NK-92 (cell line): ENCODE data around the gene CBS.
"Not testable (repeated sequence)": the region's sequence is repeated elsewhere in the genome, so short reads cannot be mapped to it uniquely, and the experiment has no call there.

Experiments used
- DNase-seq: peaks from one replicate; lab custom pipeline; 2025; ENCODE audit not compliant: unreplicated experiment; lab: John Stamatoyannopoulos, UW

The CBS gene

GRCh38 chr21:43075170-43076022 lies at the start of gene CBS:
CBS (minus strand) TSS chr21:43075835; CDS start chr21:43072193, 3,642 bp downstream.
- DNase-seq, result not testable (repeated sequence)

GRCh38 chr21:43115956-43116355 lies 40.3 kb upstream of the CBS start:
- not testable (repeated sequence) for DNase-seq

DNA sequence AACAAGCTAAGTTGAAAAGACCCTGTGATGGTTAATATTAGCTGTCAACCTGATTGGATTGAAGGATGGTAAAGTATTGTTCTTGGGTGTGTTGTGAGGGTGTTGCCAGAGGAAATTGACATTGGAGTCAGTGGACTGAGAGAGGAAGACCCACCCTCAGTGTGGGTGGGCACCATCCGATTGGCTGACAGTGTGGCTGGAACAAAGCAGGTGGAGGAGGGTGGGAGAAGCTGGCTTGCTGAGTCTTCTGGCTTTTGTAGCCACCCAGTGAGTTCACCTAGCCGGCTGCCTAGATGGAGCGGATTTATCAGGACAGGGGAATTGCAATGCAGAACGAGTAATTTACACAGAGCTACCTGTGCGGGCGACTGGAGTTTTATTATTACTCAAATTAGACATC lies 38.8 kb upstream of the CBS start:
- not testable (repeated sequence) for DNase-seq

DNA sequence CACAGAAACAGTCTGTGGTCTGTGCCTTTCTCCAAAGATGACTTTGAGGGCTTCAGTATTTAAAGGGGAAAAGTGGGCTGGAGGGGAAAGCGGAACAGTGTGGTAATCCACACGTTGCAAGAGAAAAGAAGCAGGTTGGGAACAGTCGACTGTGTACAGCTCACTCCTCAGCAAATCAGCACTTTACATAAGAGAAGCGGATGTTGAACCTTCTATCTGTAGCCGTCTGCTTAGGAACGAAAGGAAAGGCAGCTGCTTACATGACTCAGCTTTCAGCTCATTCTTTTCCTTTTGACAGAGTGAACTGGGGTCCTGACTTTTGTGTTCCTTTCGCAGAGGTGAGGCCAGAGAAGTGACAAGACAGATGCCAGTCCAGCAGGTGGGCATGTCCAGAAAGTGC lies 33.4 kb upstream of the CBS start:
- not testable (repeated sequence) for DNase-seq

GRCh38 chr21:43108177-43108576 lies 32.5 kb upstream of the CBS start:
- DNase-seq, result not testable (repeated sequence)

DNA sequence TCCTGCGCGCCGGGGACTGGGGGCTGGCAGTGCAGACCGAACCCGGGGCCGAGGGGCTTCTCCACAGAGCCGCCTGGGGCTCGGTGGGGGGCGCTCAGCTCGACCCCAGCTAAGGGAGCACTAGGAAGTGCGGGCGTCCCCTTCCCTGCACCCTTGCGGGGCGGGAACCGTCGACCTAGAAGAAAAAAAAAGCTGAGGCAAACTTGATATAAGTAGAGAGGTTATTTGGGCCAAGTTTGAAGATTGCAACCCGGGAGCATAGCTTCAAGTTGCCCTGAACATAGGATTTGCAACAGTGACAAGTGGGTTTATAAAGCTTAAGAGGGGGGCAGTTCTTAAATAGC lies 32.1 kb upstream of the CBS start:
- not testable (repeated sequence) for DNase-seq

DNA sequence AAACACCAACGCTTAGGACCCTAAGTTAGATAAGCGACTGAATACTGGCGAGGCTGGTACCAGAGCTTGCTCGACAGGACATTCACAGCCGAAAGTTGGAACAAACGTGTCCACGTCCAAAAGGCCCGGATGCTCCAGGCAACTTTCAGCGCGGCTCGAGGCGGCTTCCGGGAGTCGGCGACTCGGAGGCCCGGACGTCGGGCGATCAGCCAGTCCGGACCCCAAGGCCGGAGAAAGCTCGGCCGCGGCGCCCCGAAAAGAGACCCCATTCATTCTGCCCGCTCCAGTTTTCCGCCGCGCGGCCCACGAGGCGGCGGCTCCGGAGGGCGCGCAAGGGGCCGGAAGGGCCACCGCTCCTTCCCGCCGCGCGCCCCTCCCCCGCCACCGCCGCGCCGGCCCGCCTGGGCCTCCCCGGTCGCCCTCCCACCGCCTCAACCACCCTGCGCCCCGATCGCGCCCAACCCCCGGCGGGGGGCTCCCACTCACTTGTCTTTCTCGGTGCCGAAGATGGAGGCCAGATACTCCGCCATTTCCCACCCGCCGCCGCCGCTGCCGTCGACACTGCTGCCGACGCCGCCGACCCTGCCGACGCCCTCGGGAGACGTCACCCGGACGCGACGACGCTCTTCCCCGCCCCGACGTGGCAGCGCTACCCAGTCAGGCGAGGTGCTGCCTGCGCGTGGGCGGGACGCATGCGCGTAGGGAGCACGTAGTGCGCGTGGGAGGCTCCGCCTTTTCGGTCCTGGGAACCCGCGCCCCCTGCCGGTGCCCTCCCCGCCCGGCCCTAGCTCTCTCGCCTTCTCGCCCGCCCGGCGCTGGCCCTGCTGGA lies 31.5 kb upstream of the CBS start, which contains the start of gene U2AF1:
TSS of gene U2AF1 (minus strand) at position 606 of the 829 bp plus-strand sequence. CDS start at position 530, 76 bp downstream.
- not testable (repeated sequence) for DNase-seq

- not testable (repeated sequence) for DNase-seq
These were observed 29.0 kb upstream of the CBS start for GRCh38 chr21:43104642-43105041.

GRCh38 chr21:43102281-43102680 lies 26.6 kb upstream of the CBS start:
- DNase-seq, result not testable (repeated sequence)

- DNase-seq, result not testable (repeated sequence)
These were observed 26.0 kb upstream of the CBS start for GRCh38 chr21:43101676-43102075.

- not testable (repeated sequence) for DNase-seq
These were observed 25.4 kb upstream of the CBS start for GRCh38 chr21:43101000-43101399.

GRCh38 chr21:43091979-43092614 lies 16.5 kb upstream of the CBS start:
- not testable (repeated sequence) for DNase-seq

- DNase-seq, result not testable (repeated sequence)
These were observed 15.3 kb upstream of the CBS start for GRCh38 chr21:43090947-43091346.

GRCh38 chr21:43089463-43089862 lies 13.8 kb upstream of the CBS start:
- not testable (repeated sequence) for DNase-seq

DNA sequence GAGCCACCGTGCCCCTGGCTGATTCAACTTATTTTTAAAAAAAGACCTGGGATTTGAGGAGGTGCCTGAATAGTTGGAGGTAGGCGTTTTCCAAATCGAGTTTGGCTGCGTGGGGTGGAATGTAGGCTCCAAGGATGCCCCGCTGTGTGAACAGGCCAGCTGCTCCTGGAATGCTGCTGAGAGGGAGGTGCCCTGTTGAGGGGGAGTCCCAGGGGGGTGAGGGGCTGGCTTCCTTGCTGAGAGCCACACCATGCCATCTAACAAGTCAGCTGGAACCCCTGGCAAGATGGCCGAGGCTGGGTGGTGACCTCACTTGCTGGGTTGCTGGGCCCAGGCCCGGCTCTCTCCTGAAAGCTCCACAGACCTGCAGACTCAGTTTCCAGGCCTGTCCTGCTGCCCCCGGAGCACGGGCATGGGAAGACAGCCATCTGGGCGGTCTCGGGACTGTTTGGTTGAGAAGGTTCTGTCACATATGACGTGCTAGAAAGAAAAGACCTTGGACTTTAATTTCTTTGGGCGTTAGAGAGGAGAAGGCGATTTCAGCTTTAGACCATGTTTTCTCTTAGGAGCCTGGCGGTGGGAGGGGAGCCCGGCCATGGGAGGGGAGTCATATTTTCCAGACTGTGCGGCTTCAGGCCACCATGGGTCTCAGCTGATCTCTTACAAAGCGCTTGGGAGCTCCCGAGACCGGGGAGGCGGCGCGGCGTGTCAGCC lies 7.1 kb upstream of the CBS start:
- not testable (repeated sequence) for DNase-seq

DNA sequence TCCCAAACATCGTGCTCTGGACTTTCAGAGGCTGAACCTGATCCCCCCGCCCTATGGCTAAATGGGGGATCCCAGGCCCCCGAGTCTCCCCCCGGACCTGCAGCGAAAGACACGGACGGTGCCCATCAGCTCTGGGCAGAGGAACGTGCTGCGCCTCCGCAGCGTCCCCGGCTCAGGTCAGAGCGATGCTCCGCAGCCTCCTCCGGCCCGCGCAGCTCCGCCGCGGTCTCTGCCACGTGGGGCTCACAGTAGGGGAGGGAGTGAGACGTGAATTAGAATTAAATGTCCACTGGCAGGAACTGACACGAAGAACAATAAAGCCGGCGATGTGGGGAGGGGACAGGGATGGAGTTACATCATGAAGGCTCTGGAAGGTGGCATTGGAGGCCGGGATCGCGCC lies 1.0 kb upstream of the CBS start:
- DNase-seq, result not testable (repeated sequence)

DNA sequence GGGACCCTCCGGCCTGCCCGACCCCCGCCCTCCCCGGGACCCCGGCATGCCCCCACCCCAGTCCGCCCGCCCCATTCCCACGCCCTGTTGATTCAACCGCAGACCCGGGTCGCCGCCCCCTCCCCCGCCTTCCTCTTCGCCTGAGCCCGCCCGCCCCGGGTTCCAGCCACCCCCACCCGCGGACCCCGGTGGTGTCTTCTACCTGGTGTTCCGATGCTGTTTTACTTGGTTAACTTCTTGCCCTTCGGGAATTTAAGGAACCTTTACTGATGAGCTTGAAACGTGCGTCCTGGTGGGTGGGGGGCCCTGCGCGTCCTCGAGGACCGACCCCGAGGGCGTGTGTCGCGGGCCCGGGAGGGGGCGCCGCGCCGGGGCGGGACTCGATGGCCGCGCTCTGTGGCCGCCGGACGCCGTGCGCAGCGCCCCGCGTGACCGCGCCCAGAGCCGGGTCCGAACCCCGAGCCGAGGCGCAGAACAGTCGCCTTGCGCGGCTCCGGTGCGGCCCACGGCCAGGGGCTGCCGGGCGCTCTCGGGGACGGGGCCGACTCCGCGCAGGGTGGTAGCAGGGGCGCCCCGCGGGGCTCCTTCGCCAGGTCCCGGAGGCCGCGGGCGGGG lies 495 bp upstream of the CBS start:
- not testable (repeated sequence) for DNase-seq

- not testable (repeated sequence) for DNase-seq
These were observed 1.1 kb downstream of the CBS start for GRCh38 chr21:43074401-43075169.

DNA sequence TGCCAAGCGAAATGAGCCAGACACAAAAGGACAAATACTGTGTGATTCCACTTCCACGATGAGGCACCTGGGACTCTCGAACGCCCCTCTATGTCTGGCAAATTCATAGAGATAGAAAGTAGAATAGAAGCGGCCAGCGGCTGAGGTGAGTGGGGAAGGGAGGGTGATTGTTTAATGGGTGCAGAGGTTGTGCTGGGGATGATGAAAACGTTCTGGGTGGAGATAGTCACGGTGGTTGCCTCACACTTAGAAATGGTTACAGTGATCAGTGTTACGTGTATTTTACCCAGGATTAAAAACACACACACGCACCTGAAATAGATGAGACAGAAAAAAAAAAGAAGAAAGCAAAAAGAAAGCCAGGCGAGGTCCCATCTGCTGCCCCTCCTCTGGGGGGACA lies 2.9 kb downstream of the CBS start:
- not testable (repeated sequence) for DNase-seq
